GM23338 (cell line): ENCODE measurements around the gene YBX2. TPM values are rescaled to one million over a fixed set of nuclear protein-coding genes. Genes with fewer than 3 reads are reported as not detected.

Source experiments
- ATAC-seq: fragments of 200-7000 bp; cut with Tn5 transposase; 3 replicates; pipeline ENCODE4 v1.9.1; 2020
- DNase-seq: peaks from one replicate; pipeline ENCODE4 v3.0.0-alpha.2; 2015; ENCODE audit warnings: low spot score
- H2AFZ ChIP-seq: fragments of 200-600 bp; sonication (generic); 2 replicates; pipeline ENCODE4 v1.8.0; 2016; ENCODE audit warnings: antibody characterized with exemption, mild to moderate bottlenecking, moderate library complexity
- H3F3A ChIP-seq: fragments of 200-600 bp; sonication (generic); replicated peaks from 2 replicates; pipeline ENCODE4 v1.8.0; 2017; ENCODE audit warnings: antibody characterized with exemption, mixed run types, low read depth
- H3K27ac ChIP-seq: fragments of 200-600 bp; sonication (generic); 2 replicates; pipeline ENCODE4 v1.6.1; 2016; ENCODE audit warnings: low read depth
- H3K27me3 ChIP-seq: fragments of 200-600 bp; sonication (generic); 2 replicates; pipeline ENCODE4 v1.8.0; 2016; ENCODE audit warnings: mild to moderate bottlenecking, mixed run types, moderate library complexity; ENCODE audit not compliant: insufficient read depth
- H3K36me3 ChIP-seq: fragments of 200-600 bp; sonication (generic); 2 replicates; pipeline ENCODE4 v1.8.0; 2016; ENCODE audit warnings: mild to moderate bottlenecking; ENCODE audit not compliant: insufficient read depth
- H3K4me1 ChIP-seq: fragments of 200-600 bp; sonication (generic); 2 replicates; pipeline ENCODE4 v1.8.0; 2016; ENCODE audit warnings: mild to moderate bottlenecking, moderate library complexity; ENCODE audit not compliant: insufficient read depth
- H3K4me2 ChIP-seq: fragments of 200-600 bp; sonication (generic); 2 replicates; pipeline ENCODE4 v1.7.1; 2017; ENCODE audit warnings: mixed run types
- H3K4me3 ChIP-seq: fragments of 200-600 bp; sonication (generic); 2 replicates; pipeline ENCODE4 v1.6.1; 2016; ENCODE audit warnings: mixed run types
- H3K79me2 ChIP-seq: fragments of 200-600 bp; sonication (generic); replicated peaks from 2 replicates; pipeline ENCODE4 v1.8.0; 2017; ENCODE audit warnings: mild to moderate bottlenecking; ENCODE audit not compliant: insufficient read depth
- H3K9me2 ChIP-seq: fragments of 200-600 bp; sonication (generic); 2 replicates; pipeline ENCODE4 v1.8.0; 2017; ENCODE audit not compliant: insufficient read depth
- H4K20me1 ChIP-seq: fragments of 200-600 bp; sonication (generic); replicated peaks from 2 replicates; pipeline ENCODE4 v1.8.0; 2017; ENCODE audit warnings: mild to moderate bottlenecking; ENCODE audit not compliant: insufficient read depth
- H3K27ac Mint-ChIP-seq: 2 replicates; pipeline ENCODE4 v1.8.0; 2020; ENCODE audit warnings: inconsistent platforms, mild to moderate bottlenecking, moderate library complexity, mixed read lengths
- H3K27me3 Mint-ChIP-seq: 3 replicates; pipeline ENCODE4 v1.8.0; 2022; ENCODE audit warnings: low read depth, mild to moderate bottlenecking, moderate library complexity, mixed read lengths, inconsistent platforms; ENCODE audit not compliant: insufficient read depth, poor library complexity
- H3K36me3 Mint-ChIP-seq: 3 replicates; pipeline ENCODE4 v1.8.0; 2021; ENCODE audit warnings: low read depth, mild to moderate bottlenecking, inconsistent platforms, moderate library complexity, mixed read lengths
- H3K4me1 Mint-ChIP-seq: 3 replicates; pipeline ENCODE4 v1.8.0; 2020; ENCODE audit warnings: mild to moderate bottlenecking, inconsistent platforms, mixed read lengths
- H3K4me3 Mint-ChIP-seq: 3 replicates; pipeline ENCODE4 v1.8.0; 2021; ENCODE audit warnings: moderate library complexity, mild to moderate bottlenecking, inconsistent platforms, mixed read lengths
- H3K9me3 Mint-ChIP-seq: 3 replicates; pipeline ENCODE4 v1.8.0; 2020; ENCODE audit warnings: moderate library complexity, mild to moderate bottlenecking, inconsistent platforms, mixed read lengths
- EZH2phosphoT487 ChIP-seq: fragments of 200-600 bp; sonication (generic); IDR thresholded peaks from one replicate; pipeline ENCODE4 v1.8.1; 2018; ENCODE audit warnings: antibody characterized with exemption; ENCODE audit not compliant: unreplicated experiment
- NANOG ChIP-seq: IDR thresholded peaks from 2 replicates; pipeline ENCODE4 v1.6.1; 2016; ENCODE audit warnings: antibody characterized with exemption, borderline replicate concordance
- POLR2AphosphoS5 ChIP-seq: IDR thresholded peaks from 2 replicates; pipeline ENCODE4 v1.6.1; 2016; ENCODE audit warnings: antibody characterized with exemption, low read depth
- STAT1 ChIP-seq: IDR thresholded peaks from one replicate; pipeline ENCODE4 v1.6.1; 2016; ENCODE audit warnings: antibody characterized with exemption; ENCODE audit not compliant: unreplicated experiment
- ZNF331 ChIP-seq: fragments of 250-450 bp; sonication (Bioruptor Pico); IDR thresholded peaks from 2 replicates; pipeline ENCODE4 v1.5.0; 2020; ENCODE audit warnings: low read depth, mild to moderate bottlenecking, moderate library complexity
- polyA plus RNA-seq: library from polyadenylated mRNA; unstranded; fragments of >200 nt; fragmentation: Nextera tagmentation; extraction: Ambion mirVana; gene quantifications from 2 replicates; pipeline ENCODE4 v1.2.1, GENCODE V29; 2016
- total RNA-seq: library from RNA; depleted of rRNA; stranded (reverse); fragments of >200 nt; shearing (Covaris generic); gene quantifications from 2 replicates; pipeline ENCODE4 v1.2.3, GENCODE V29; 2014
- TF ChIP-seq, protein P1 (sequence below): fragments of 250-450 bp; sonication (Bioruptor Pico); IDR thresholded peaks from 2 replicates; pipeline ENCODE4 v1.5.0; 2020; ENCODE audit warnings: mild to moderate bottlenecking, moderate library complexity
- TF ChIP-seq, protein P2 (sequence below): IDR thresholded peaks from one replicate; pipeline ENCODE4 v1.6.1; 2018; ENCODE audit warnings: antibody characterized with exemption; ENCODE audit not compliant: unreplicated experiment

The YBX2 gene
- total and polyA plus RNA-seq, 2 experiments from 2014 or later, result 22.5 to 36.5 TPM

DNA sequence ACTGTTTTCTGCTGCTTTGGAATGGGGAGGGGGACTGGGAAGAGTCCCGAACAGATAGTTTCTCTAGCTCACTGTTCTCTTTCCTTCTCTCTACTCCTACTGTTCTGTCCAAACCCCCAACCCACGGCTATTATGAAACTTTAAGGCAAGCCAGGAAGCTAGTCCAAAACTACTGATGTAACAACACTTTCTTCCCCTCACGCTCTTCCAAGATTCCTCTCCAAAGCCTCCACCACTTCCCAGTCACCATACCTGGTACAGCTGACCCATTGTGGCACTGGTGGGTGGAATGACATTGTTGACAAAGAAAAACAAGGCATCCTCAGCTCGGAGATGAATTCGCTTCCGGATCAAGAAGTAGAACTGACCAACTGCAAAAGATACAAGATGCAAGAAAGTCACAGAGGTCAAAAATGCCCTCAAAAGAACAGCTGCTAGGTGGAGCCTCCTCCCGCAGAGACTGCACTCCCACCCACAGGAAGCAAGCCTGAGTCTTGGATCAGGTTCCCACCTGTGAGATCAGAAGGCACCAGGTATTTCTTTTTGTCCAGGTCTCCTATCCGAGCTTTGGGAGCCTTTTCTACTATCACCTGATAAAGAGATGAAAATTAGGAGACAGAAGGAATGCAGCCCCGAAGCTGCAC is 53.2 kb downstream of the YBX2 start:
- Mint-ChIP-seq H3K36me3 (peaks cover 54% of the 10 kb centered on the region), H3K27me3 (peaks cover 33% of the 10 kb centered on the region), H3K27ac (peak overlapping the region; percentile 97), H3K4me3 (peak overlapping the region; percentile 87), H3K4me1 (peaks cover 38% of the 10 kb centered on the region), H3K9me3 (no peaks in the 10 kb centered on the region; the same call in none of the 3 replicates)
- peaks cover 37% of the 10 kb centered on the region for H3F3A ChIP-seq
- peaks cover 21% of the 10 kb centered on the region; the same call in 1 of the 2 replicates for H3K36me3 ChIP-seq
- peaks cover 40% of the 10 kb centered on the region for H3K79me2 ChIP-seq
- ATAC-seq (no peak), DNase-seq (no peak)
- H3K27ac ChIP-seq, result peak overlapping the region; percentile 93
- H3K4me1 ChIP-seq, result peaks cover 20% of the 10 kb centered on the region
- H2AFZ ChIP-seq, result no peak overlapping the region
- H3K4me3 ChIP-seq, result peak overlapping the region; percentile 78
- TF ChIP-seq, protein P1, sequence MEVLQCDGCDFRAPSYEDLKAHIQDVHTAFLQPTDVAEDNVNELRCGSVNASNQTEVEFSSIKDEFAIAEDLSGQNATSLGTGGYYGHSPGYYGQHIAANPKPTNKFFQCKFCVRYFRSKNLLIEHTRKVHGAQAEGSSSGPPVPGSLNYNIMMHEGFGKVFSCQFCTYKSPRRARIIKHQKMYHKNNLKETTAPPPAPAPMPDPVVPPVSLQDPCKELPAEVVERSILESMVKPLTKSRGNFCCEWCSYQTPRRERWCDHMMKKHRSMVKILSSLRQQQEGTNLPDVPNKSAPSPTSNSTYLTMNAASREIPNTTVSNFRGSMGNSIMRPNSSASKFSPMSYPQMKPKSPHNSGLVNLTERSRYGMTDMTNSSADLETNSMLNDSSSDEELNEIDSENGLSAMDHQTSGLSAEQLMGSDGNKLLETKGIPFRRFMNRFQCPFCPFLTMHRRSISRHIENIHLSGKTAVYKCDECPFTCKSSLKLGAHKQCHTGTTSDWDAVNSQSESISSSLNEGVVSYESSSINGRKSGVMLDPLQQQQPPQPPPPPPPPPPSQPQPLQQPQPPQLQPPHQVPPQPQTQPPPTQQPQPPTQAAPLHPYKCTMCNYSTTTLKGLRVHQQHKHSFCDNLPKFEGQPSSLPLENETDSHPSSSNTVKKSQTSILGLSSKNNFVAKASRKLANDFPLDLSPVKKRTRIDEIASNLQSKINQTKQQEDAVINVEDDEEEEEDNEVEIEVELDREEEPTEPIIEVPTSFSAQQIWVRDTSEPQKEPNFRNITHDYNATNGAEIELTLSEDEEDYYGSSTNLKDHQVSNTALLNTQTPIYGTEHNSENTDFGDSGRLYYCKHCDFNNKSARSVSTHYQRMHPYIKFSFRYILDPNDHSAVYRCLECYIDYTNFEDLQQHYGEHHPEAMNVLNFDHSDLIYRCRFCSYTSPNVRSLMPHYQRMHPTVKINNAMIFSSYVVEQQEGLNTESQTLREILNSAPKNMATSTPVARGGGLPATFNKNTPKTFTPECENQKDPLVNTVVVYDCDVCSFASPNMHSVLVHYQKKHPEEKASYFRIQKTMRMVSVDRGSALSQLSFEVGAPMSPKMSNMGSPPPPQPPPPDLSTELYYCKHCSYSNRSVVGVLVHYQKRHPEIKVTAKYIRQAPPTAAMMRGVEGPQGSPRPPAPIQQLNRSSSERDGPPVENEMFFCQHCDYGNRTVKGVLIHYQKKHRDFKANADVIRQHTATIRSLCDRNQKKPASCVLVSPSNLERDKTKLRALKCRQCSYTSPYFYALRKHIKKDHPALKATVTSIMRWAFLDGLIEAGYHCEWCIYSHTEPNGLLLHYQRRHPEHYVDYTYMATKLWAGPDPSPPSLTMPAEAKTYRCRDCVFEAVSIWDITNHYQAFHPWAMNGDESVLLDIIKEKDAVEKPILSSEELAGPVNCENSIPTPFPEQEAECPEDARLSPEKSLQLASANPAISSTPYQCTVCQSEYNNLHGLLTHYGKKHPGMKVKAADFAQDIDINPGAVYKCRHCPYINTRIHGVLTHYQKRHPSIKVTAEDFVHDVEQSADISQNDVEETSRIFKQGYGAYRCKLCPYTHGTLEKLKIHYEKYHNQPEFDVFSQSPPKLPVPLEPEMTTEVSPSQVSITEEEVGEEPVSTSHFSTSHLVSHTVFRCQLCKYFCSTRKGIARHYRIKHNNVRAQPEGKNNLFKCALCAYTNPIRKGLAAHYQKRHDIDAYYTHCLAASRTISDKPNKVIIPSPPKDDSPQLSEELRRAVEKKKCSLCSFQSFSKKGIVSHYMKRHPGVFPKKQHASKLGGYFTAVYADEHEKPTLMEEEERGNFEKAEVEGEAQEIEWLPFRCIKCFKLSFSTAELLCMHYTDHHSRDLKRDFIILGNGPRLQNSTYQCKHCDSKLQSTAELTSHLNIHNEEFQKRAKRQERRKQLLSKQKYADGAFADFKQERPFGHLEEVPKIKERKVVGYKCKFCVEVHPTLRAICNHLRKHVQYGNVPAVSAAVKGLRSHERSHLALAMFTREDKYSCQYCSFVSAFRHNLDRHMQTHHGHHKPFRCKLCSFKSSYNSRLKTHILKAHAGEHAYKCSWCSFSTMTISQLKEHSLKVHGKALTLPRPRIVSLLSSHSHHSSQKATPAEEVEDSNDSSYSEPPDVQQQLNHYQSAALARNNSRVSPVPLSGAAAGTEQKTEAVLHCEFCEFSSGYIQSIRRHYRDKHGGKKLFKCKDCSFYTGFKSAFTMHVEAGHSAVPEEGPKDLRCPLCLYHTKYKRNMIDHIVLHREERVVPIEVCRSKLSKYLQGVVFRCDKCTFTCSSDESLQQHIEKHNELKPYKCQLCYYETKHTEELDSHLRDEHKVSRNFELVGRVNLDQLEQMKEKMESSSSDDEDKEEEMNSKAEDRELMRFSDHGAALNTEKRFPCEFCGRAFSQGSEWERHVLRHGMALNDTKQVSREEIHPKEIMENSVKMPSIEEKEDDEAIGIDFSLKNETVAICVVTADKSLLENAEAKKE (CRISPR knock-in tag), result no peak
- TF ChIP-seq POLR2AphosphoS5, result no peak
- no peak for TF ChIP-seq NANOG
- TF ChIP-seq STAT1, result no peak
- no peak for TF ChIP-seq ZNF331 (CRISPR knock-in tag)
- no peak for TF ChIP-seq EZH2phosphoT487
- TF ChIP-seq, protein P2, sequence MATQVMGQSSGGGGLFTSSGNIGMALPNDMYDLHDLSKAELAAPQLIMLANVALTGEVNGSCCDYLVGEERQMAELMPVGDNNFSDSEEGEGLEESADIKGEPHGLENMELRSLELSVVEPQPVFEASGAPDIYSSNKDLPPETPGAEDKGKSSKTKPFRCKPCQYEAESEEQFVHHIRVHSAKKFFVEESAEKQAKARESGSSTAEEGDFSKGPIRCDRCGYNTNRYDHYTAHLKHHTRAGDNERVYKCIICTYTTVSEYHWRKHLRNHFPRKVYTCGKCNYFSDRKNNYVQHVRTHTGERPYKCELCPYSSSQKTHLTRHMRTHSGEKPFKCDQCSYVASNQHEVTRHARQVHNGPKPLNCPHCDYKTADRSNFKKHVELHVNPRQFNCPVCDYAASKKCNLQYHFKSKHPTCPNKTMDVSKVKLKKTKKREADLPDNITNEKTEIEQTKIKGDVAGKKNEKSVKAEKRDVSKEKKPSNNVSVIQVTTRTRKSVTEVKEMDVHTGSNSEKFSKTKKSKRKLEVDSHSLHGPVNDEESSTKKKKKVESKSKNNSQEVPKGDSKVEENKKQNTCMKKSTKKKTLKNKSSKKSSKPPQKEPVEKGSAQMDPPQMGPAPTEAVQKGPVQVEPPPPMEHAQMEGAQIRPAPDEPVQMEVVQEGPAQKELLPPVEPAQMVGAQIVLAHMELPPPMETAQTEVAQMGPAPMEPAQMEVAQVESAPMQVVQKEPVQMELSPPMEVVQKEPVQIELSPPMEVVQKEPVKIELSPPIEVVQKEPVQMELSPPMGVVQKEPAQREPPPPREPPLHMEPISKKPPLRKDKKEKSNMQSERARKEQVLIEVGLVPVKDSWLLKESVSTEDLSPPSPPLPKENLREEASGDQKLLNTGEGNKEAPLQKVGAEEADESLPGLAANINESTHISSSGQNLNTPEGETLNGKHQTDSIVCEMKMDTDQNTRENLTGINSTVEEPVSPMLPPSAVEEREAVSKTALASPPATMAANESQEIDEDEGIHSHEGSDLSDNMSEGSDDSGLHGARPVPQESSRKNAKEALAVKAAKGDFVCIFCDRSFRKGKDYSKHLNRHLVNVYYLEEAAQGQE, result no peak
- no peaks in the 10 kb centered on the region for H3K9me2 ChIP-seq
- H3K27me3 ChIP-seq, result no peaks in the 10 kb centered on the region
- H4K20me1 ChIP-seq, result peaks cover 13% of the 10 kb centered on the region
- peak overlapping the region; percentile 81 for H3K4me2 ChIP-seq
